ENCODE data around the gene C11orf52.

The C11orf52 gene

GRCh38 chr11:111954154-111954553 lies 35.4 kb downstream of the C11orf52 start:
- H3K9ac ChIP-seq = no peak overlapping the region
- H3K27me3 ChIP-seq = no peaks in the 10 kb centered on the region
- no peaks in the 10 kb centered on the region for H4K20me1 ChIP-seq
- H3K4me3 ChIP-seq = no peak overlapping the region
- no peak for TF ChIP-seq Cebpa-rat (IDR thresholded peaks at IDR 0.05)
- H3K4me1 ChIP-seq = peaks cover 0 to 7% (median 0%) of the 10 kb centered on the region in 10 experiments; a peak in 4 of 20 replicates
- peaks cover 0 to 8% (median 0%) of the 10 kb centered on the region in 11 experiments; a peak in 2 of 22 replicates for H3K36me3 ChIP-seq
- no peak overlapping the region for H3K27ac ChIP-seq
- H3K4me2 ChIP-seq = no peak overlapping the region
- H3K9me3 ChIP-seq (replicated peaks in 1 of 11) = peaks cover 21 to 33% (median 26%) of the 10 kb centered on the region in 11 experiments

DNA sequence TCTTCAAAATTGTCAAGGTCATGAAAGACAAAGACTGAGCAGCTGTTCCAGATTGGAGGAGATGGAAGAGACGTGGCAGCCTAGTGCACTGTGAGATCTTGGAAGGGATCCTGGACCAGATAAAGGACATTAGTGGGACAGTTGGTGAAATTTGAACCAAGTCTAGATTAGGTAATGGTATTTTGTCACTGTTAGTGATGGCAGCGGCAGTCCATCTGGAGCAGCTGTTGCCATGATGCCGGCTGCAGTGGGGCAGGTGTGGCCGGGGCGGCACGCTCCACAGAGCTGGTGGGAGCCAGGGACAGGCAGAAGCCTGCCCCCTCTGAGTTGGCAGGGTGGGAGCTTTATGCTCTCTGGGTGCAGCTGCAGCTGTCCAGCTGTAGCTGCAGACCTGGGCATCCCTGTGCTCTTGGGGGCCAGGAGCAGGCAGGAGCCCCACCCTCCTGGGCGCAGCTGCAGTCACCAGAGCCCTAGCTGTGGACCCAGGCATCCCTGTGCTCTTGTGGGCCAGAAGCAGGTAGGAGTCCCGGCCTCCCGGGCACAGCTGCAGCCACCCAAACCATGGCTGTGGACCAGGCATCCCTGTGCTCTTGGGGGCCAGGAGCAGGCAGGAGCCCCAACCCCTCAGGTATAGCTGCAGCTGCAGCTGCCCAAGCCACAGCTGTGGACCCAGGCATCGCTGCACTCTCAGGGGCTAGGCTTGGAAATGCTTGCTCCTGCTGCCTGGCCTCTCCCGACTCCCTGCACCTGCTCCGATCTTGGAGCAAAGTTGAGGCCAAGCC lies 39.1 kb downstream of the C11orf52 start:
- Histone ChIP-seq H3K4me3 (no peak overlapping the region), H3K36me3 (peaks cover 0 to 8% (median 0%) of the 10 kb centered on the region in 11 experiments; a peak in 2 of 22 replicates), H3K27ac (no peak overlapping the region), H3K4me1 (no peaks in the 10 kb centered on the region), H3K27me3 (no peaks in the 10 kb centered on the region), H3K4me2 (no peak overlapping the region), H4K20me1 (no peaks in the 10 kb centered on the region), H3K9ac (no peak overlapping the region), H3K9me3 (replicated peaks in 1 of 11) (peaks cover 12 to 19% (median 18%) of the 10 kb centered on the region in 11 experiments; a peak in 21 of 22 replicates)
- TF ChIP-seq Cebpa-rat (IDR thresholded peaks at IDR 0.05) = no peak

- no peak overlapping the region for H3K4me2 ChIP-seq
These were observed 42.2 kb downstream of the C11orf52 start for GRCh38 chr11:111960916-111961315.

GRCh38 chr11:111961389-111962300 lies 42.9 kb downstream of the C11orf52 start:
- Histone ChIP-seq H3K4me1 (no peaks in the 10 kb centered on the region), H3K9ac (no peak overlapping the region), H3K4me2 (no peak overlapping the region), H3K36me3 (peaks cover 0 to 8% (median 0%) of the 10 kb centered on the region in 11 experiments; a peak in 2 of 22 replicates), H3K27ac (no peak overlapping the region), H3K27me3 (no peaks in the 10 kb centered on the region), H3K9me3 (replicated peaks in 1 of 11) (peaks cover 12 to 19% (median 18%) of the 10 kb centered on the region in 11 experiments; a peak in 21 of 22 replicates), H4K20me1 (no peaks in the 10 kb centered on the region), H3K4me3 (no peak overlapping the region)
- TF ChIP-seq Cebpa-rat (IDR thresholded peaks at IDR 0.05) = no peak

More at GRCh38 chr11:111960916-111961315, 42.2 kb downstream of the C11orf52 start:
- Histone ChIP-seq H3K36me3 (peaks cover 0 to 8% (median 0%) of the 10 kb centered on the region in 11 experiments; a peak in 2 of 22 replicates), H3K27me3 (no peaks in the 10 kb centered on the region), H3K4me1 (no peaks in the 10 kb centered on the region), H3K9ac (no peak overlapping the region), H4K20me1 (no peaks in the 10 kb centered on the region), H3K27ac (no peak overlapping the region), H3K9me3 (replicated peaks in 1 of 11) (peaks cover 12 to 19% (median 18%) of the 10 kb centered on the region in 11 experiments; a peak in 21 of 22 replicates), H3K4me3 (no peak overlapping the region)
- no peak for TF ChIP-seq Cebpa-rat (IDR thresholded peaks at IDR 0.05)

DNA sequence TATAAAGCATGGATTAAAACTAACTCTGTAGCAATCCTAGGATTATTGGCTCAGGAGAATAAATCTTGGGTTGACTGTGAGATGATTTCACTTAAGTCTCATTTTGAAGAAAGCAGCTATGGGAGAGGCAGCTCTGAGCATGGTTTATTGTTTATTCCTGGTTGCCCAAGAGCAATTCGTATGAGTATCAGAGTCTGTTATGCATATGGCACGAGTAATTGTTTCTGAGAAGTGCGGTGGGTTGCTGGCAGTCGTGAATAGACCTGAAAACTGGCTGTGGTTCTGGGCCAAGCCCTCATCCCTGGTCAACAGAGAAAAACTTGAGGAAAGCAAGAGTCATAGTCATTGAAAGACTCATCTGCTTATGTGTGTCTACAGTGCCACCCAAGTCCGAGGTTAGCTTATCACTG lies 45.2 kb downstream of the C11orf52 start:
- H3K9ac ChIP-seq = no peak overlapping the region
- no peak for TF ChIP-seq Cebpa-rat (IDR thresholded peaks at IDR 0.05)
- H4K20me1 ChIP-seq = no peaks in the 10 kb centered on the region
- H3K27me3 ChIP-seq = no peaks in the 10 kb centered on the region
- no peaks in the 10 kb centered on the region for H3K4me1 ChIP-seq
- H3K9me3 ChIP-seq (replicated peaks in 1 of 11) = peaks cover under 1 to 5% (median 4%) of the 10 kb centered on the region in 11 experiments; a peak in 13 of 22 replicates
- H3K27ac ChIP-seq = no peak overlapping the region
- H3K36me3 ChIP-seq = peaks cover 0 to 2% (median 0%) of the 10 kb centered on the region in 11 experiments; a peak in 1 of 22 replicates
- no peak overlapping the region for H3K4me3 ChIP-seq
- H3K4me2 ChIP-seq = no peak overlapping the region

DNA sequence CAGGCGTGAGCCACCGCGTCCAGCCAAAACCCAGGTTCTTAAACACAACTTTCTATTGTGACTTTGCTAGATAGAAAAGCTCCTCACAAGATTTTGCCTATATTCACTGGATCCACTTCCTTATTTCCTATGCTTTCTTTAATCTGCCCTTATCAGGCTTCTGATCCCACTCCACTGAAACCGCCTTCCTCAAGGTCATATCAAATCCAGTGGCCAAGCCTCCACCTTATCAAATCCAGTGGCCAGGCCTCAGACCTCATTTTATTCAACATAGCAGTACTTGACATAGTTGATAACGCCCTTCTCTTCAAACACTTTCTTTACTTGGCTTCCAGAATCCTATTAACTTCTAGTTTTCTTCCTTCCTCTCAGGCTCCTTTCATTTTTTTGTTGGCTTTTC lies 48.0 kb downstream of the C11orf52 start:
- H3K4me3 ChIP-seq = no peak overlapping the region
- no peak overlapping the region for H3K27ac ChIP-seq
- TF ChIP-seq Cebpa-rat (IDR thresholded peaks at IDR 0.05) = no peak
- H3K9ac ChIP-seq = no peak overlapping the region
- H3K9me3 ChIP-seq (replicated peaks in 1 of 11) = 0 out of 22 replicates have a peak, but pooled peaks cover 0 to 5% (median 0%) of the 10 kb centered on the region in 11 experiments
- H4K20me1 ChIP-seq = no peaks in the 10 kb centered on the region
- H3K36me3 ChIP-seq = peaks cover 0 to 5% (median 0%) of the 10 kb centered on the region in 11 experiments; a peak in 1 of 22 replicates
- H3K27me3 ChIP-seq = no peaks in the 10 kb centered on the region
- no peak overlapping the region for H3K4me2 ChIP-seq
- no peaks in the 10 kb centered on the region for H3K4me1 ChIP-seq

DNA sequence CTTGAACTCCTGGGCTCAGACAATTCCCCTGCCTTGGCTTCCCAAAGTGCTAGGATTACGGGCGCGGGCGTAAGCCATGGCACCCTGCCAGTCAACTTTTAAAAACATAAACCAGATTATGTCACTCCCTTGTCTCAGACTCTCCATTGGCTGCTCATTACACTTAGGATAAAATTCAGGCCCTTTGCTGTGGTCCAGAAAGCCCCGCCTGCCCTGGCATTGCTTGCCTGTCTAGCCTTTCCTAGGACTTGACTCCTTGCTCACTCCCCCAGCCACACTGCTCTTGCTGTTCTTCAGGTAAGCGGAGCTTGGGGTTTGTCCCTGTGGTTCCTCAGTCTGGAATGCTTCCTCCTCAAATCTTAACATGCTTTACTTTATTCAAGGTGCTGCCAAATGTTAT lies 48.9 kb downstream of the C11orf52 start:
- Histone ChIP-seq H3K36me3 (peaks cover 0 to 5% (median 0%) of the 10 kb centered on the region in 11 experiments; a peak in 1 of 22 replicates), H3K4me1 (no peaks in the 10 kb centered on the region)
- no peak for TF ChIP-seq Cebpa-rat (IDR thresholded peaks at IDR 0.05)

GRCh38 chr11:111969344-111969743 lies 50.6 kb downstream of the C11orf52 start:
- TF ChIP-seq Cebpa-rat (IDR thresholded peaks at IDR 0.05) = no peak
- H3K27ac ChIP-seq = no peak overlapping the region
- no peak overlapping the region for H3K9ac ChIP-seq
- no peak overlapping the region for H3K4me3 ChIP-seq
- 0 out of 22 replicates have a peak, but pooled peaks cover 0 to 5% (median 0%) of the 10 kb centered on the region in 11 experiments for H3K9me3 ChIP-seq (replicated peaks in 1 of 11)
- H3K27me3 ChIP-seq = no peaks in the 10 kb centered on the region; a peak in 1 of 22 replicates
- no peaks in the 10 kb centered on the region for H3K4me1 ChIP-seq
- H3K4me2 ChIP-seq = no peak overlapping the region
- H4K20me1 ChIP-seq = no peaks in the 10 kb centered on the region
- peaks cover 0 to 5% (median 0%) of the 10 kb centered on the region in 11 experiments; a peak in 1 of 22 replicates for H3K36me3 ChIP-seq

More for the DNA sequence above, 48.9 kb downstream of the C11orf52 start:
- no peak overlapping the region for H3K27ac ChIP-seq
- H3K9ac ChIP-seq = no peak overlapping the region
- 0 out of 22 replicates have a peak, but pooled peaks cover 0 to 5% (median 0%) of the 10 kb centered on the region in 11 experiments for H3K9me3 ChIP-seq (replicated peaks in 1 of 11)
- no peaks in the 10 kb centered on the region for H3K27me3 ChIP-seq
- H3K4me3 ChIP-seq = no peak overlapping the region
- H4K20me1 ChIP-seq = no peaks in the 10 kb centered on the region
- H3K4me2 ChIP-seq = no peak overlapping the region
